IMR-90 (cell line): ENCODE measurements around the gene EDEM3. TPM values are rescaled to one million over a fixed set of nuclear protein-coding genes. Genes with fewer than 3 reads are reported as not detected.
"Not testable (repeated sequence)": the region's sequence is repeated elsewhere in the genome, so short reads cannot be mapped to it uniquely, and the experiment has no call there.

Source experiments
- ATAC-seq: fragments of 200-7000 bp; cut with Tn5 transposase; 2 replicates; pipeline ENCODE4 v1.9.1; 2020; ENCODE audit warnings: low read depth, mild to moderate bottlenecking, moderate library complexity
- BruUV-seq: library from RNA; stranded (reverse); fragments of 400-500 nt; replicated peaks from 2 replicates; lab custom pipeline; 2021; lab: Mats Ljungman, UMichigan
- CTCF ChIA-PET: fragments of 300-600 bp; formaldehyde crosslinking; extraction: SDS; loops from one replicate; lab custom pipeline; 2021; ENCODE audit warnings: antibody characterized with exemption; lab: Yijun Ruan, JAX
- POLR2A ChIA-PET: fragments of 300-600 bp; sonication (Branson Sonifier 250); formaldehyde crosslinking; loops from one replicate; lab custom pipeline; 2022; ENCODE audit warnings: antibody characterized with exemption; ENCODE audit not compliant: unreplicated experiment; lab: Charles Lee
- DNase-seq: peaks from one replicate; pipeline ENCODE4 v3.0.0; 2013
- H2AFZ ChIP-seq: replicated peaks from 2 replicates; pipeline ENCODE3; 2013; ENCODE audit warnings: low read length, mild to moderate bottlenecking; ENCODE audit not compliant: poor library complexity
- H2AK5ac ChIP-seq: 2 replicates; pipeline ENCODE4 v1.6.1; 2013; ENCODE audit warnings: low read depth, low read length, inconsistent platforms
- H2AK9ac ChIP-seq: replicated peaks from 2 replicates; pipeline ENCODE3; 2013; ENCODE audit warnings: mild to moderate bottlenecking, low read depth, low read length, moderate library complexity; ENCODE audit not compliant: poor library complexity
- H2BK120ac ChIP-seq: 2 replicates; pipeline ENCODE4 v1.6.1; 2013; ENCODE audit warnings: low read depth, low read length, inconsistent platforms
- H2BK15ac ChIP-seq: 3 replicates; pipeline ENCODE4 v1.6.1; 2013; ENCODE audit warnings: low read depth, low read length, inconsistent platforms
- H2BK20ac ChIP-seq: 2 replicates; pipeline ENCODE4 v1.6.1; 2013; ENCODE audit warnings: low read depth, mild to moderate bottlenecking, inconsistent platforms, low read length, moderate library complexity
- H2BK5ac ChIP-seq: 2 replicates; pipeline ENCODE4 v1.6.1; 2013; ENCODE audit warnings: mild to moderate bottlenecking, low read depth, low read length, inconsistent platforms; ENCODE audit not compliant: poor library complexity, severe bottlenecking
- H3K14ac ChIP-seq: replicated peaks from 2 replicates; pipeline ENCODE4 v1.6.1; 2013; ENCODE audit warnings: low read depth, low read length, inconsistent platforms
- H3K18ac ChIP-seq: 2 replicates; pipeline ENCODE4 v1.6.1; 2013; ENCODE audit warnings: low read depth, low read length, control low read depth
- H3K23ac ChIP-seq: 2 replicates; pipeline ENCODE4 v1.6.1; 2013; ENCODE audit warnings: low read depth, low read length, inconsistent platforms
- H3K27ac ChIP-seq: 2 replicates; pipeline ENCODE4 v1.5.1; 2013; ENCODE audit warnings: mild to moderate bottlenecking, control low read depth, low read length; ENCODE audit not compliant: insufficient read depth
- H3K27me3 ChIP-seq: 2 replicates; pipeline ENCODE4 v1.6.1; 2013; ENCODE audit warnings: low read length; ENCODE audit not compliant: control insufficient read depth, insufficient read depth
- H3K36me3 ChIP-seq: 2 replicates; pipeline ENCODE4 v1.6.1; 2013; ENCODE audit warnings: low read length, mixed read lengths; ENCODE audit not compliant: control insufficient read depth, insufficient read depth
- H3K4ac ChIP-seq: 2 replicates; pipeline ENCODE4 v1.6.1; 2013; ENCODE audit warnings: low read depth, low read length, inconsistent platforms
- H3K4me1 ChIP-seq: 2 replicates; pipeline ENCODE4 v1.6.1; 2013; ENCODE audit warnings: low read length, mixed read lengths; ENCODE audit not compliant: control insufficient read depth, insufficient read depth
- H3K4me2 ChIP-seq: 2 replicates; pipeline ENCODE4 v1.6.1; 2013; ENCODE audit warnings: low read depth, mild to moderate bottlenecking, control low read depth, low read length, moderate library complexity
- H3K4me3 ChIP-seq: 2 replicates; pipeline ENCODE4 v1.5.1; 2013; ENCODE audit warnings: low read depth, mild to moderate bottlenecking, control low read depth, low read length, moderate library complexity; ENCODE audit not compliant: insufficient read depth
- H3K56ac ChIP-seq: 2 replicates; pipeline ENCODE4 v1.6.1; 2013; ENCODE audit warnings: low read length, inconsistent platforms; ENCODE audit not compliant: insufficient read depth; ENCODE audit errors: extremely low read depth
- H3K79me1 ChIP-seq, 2 experiments: 2 replicates each; pipeline ENCODE4 v1.6.1; 2013; ENCODE audit warnings: low read length in 2 of 2, inconsistent platforms in 1 of 2, low read depth in 1 of 2
- H3K9ac ChIP-seq: 2 replicates; pipeline ENCODE4 v1.6.1; 2013; ENCODE audit warnings: low read depth, low read length, control low read depth
- H3K9me1 ChIP-seq: 2 replicates; pipeline ENCODE4 v1.6.1; 2013; ENCODE audit warnings: low read length, inconsistent platforms; ENCODE audit not compliant: insufficient read depth
- H3K9me3 ChIP-seq: 2 replicates; pipeline ENCODE4 v1.6.1; 2013; ENCODE audit warnings: low read length; ENCODE audit not compliant: control insufficient read depth, insufficient read depth
- H4K20me1 ChIP-seq: 2 replicates; pipeline ENCODE4 v1.6.1; 2013; ENCODE audit warnings: low read length, inconsistent platforms; ENCODE audit not compliant: insufficient read depth
- H4K5ac ChIP-seq: 2 replicates; pipeline ENCODE4 v1.6.1; 2013; ENCODE audit warnings: mild to moderate bottlenecking, low read depth, low read length, control low read depth
- H4K8ac ChIP-seq, 2 experiments: 2 replicates each; pipeline ENCODE4 v1.6.1; 2013; ENCODE audit warnings: low read depth in 2 of 2, low read length in 2 of 2, control low read depth in 1 of 2, inconsistent platforms in 1 of 2
- H4K91ac ChIP-seq: 2 replicates; pipeline ENCODE4 v1.6.1; 2013; ENCODE audit warnings: low read depth, low read length, inconsistent platforms; ENCODE audit not compliant: insufficient read depth
- WGBS, 2 experiments: methylation state at CpG; one replicate each; pipeline versions ENCODE4 v1.1.5 to v1.1.7; 2013; ENCODE audit warnings: missing lambda C conversion rate in 2 of 2; ENCODE audit not compliant: insufficient read length in 1 of 2; ENCODE audit errors: extremely low coverage in 2 of 2; 5-methylcytosine and 5-hydroxymethylcytosine counted together
- dilution Hi-C: fragments of 300-500 bp; cut with HindIII; formaldehyde crosslinking; loops from one replicate; pipeline ENCODE4 v1.14.3; 2018; ENCODE audit warnings: low sequenced_read_pairs; ENCODE audit not compliant: unreplicated experiment
- in situ Hi-C: fragments of 300-500 bp; cut with MboI; formaldehyde crosslinking; loops from 3 replicates; pipeline ENCODE4 v1.14.3; 2019; ENCODE audit warnings: low sequenced_read_pairs, inconsistent platforms, mixed read lengths
- intact Hi-C: fragments of 100-400 bp; cut with micrococcal nuclease; formaldehyde crosslinking; loops from 2 replicates; pipeline ENCODE4 v1.10.0; 2022
- polyA plus RNA-seq, 3 experiments: library from polyadenylated mRNA; depleted of rRNA; stranded (reverse); fragments of >200 nt; gene quantifications; 2 replicates each; pipeline ENCODE4 v1.2.3, GENCODE V29; 2012; ENCODE audit warnings: low replicate concordance in 1 of 3
- total RNA-seq: library from RNA; depleted of rRNA; stranded (reverse); fragments of >200 nt; gene quantifications from 2 replicates; pipeline ENCODE4 v1.2.3, GENCODE V29; 2012

The EDEM3 gene
- total and polyA plus RNA-seq, 2 of the 4 experiments (the other 2 are of a cell fraction), result 17.5 to 29.9 TPM

GRCh38 chr1:184679472-184679871 lies 75.2 kb downstream of the EDEM3 start:
- dilution Hi-C loops, result not testable (repeated sequence)

More at GRCh38 chr1:184679472-184679871, 75.2 kb downstream of the EDEM3 start:
- intact Hi-C loops, H3K79me1 ChIP-seq, H4K91ac ChIP-seq, H3K4ac ChIP-seq, H4K5ac ChIP-seq, DNase-seq, H3K4me2 ChIP-seq, H3K9me3 ChIP-seq, H3K23ac ChIP-seq, H3K9ac ChIP-seq, H3K14ac ChIP-seq, H2AFZ ChIP-seq, H2AK9ac ChIP-seq, H3K4me3 ChIP-seq, ATAC-seq, H3K56ac ChIP-seq, H2BK5ac ChIP-seq, H2AK5ac ChIP-seq, H3K4me1 ChIP-seq, H3K27me3 ChIP-seq, H3K27ac ChIP-seq, H3K36me3 ChIP-seq, POLR2A ChIA-PET, H4K8ac ChIP-seq, BruUV-seq, H3K18ac ChIP-seq, H4K20me1 ChIP-seq, in situ Hi-C loops, H2BK20ac ChIP-seq, H2BK120ac ChIP-seq, H2BK15ac ChIP-seq, H3K9me1 ChIP-seq: not testable (repeated sequence)
- CTCF ChIA-PET, result interaction anchor here (1.1 kb wide), 1 partner anchor 15 kb away, joined by 3 read pairs; no protein-coding TSS in a partner anchor
- WGBS, 2 experiments, result no CpG with 5 or more reads among the region's 3 CpGs
